Stimulated activated CD8-positive, alpha-beta memory T cell treated with anti-CD3 and anti-CD28 coated beads, Interleukin-15, amount 100 ng/mL, for 48 hours (primary cell): Measurements from ENCODE around the gene PYM1.
"Not testable (repeated sequence)": the region's sequence is repeated elsewhere in the genome, so short reads cannot be mapped to it uniquely, and the experiment has no call there.

Experiments used
- DNase-seq, 2 donors: peaks; one replicate each; pipeline ENCODE4 v3.0.0-alpha.2; 2020; ENCODE audit warnings: low read depth in 2 of 2

Gene PYM1

GRCh38 chr12:55940065-55940732, 12.5 kb upstream of the PYM1 start:
- peak; percentile 65 to 69 for DNase-seq

- peak in 1 of 2 donors; percentile 44 for DNase-seq
These were observed 11.3 kb upstream of the PYM1 start for GRCh38 chr12:55938826-55939501.

- DNase-seq: no peak
These were observed 10.3 kb upstream of the PYM1 start for GRCh38 chr12:55937981-55938380.

DNA sequence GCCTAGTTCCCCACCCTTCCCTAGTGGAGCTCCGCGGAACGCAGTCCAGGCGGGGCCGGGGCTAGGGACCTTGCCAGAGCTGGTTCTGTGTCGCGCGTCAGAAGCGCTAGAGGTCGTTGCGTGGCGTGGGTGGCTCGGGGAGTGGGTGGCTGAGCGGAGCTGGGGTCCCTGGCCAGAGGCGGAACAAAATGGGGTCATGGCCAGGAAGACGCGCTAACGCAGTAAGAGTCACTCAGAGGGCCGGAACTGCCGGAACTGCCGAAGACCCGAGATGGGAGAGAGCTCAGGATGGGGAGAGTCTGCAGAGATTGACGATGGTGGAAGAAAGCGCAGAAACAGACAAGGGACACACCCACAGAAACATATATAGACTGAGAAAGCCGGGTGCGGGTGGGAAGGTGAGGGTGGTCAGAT, 8.1 kb upstream of the PYM1 start:
- DNase-seq: no peak

DNA sequence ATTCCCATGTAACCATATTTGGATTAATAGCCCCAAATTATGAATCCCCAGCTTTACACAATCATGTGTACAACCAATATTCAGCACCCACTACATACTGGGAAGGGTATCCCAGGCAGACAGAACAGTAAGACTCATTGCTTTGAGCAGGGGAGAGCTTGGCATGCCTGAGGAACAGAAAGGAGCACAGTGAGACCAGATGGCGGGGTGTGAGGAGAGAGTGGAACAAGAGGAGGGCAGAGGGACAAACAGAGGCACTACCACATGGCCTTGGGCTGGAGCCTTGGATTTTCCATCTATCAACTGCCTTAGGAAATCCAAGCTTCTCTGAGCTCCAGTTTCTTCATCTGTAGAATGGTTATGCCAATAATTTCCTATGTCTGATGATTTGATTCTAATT, 7.1 kb upstream of the PYM1 start:
- DNase-seq: no peak

GRCh38 chr12:55933799-55934742, 6.4 kb upstream of the PYM1 start:
- no peak for DNase-seq

DNA sequence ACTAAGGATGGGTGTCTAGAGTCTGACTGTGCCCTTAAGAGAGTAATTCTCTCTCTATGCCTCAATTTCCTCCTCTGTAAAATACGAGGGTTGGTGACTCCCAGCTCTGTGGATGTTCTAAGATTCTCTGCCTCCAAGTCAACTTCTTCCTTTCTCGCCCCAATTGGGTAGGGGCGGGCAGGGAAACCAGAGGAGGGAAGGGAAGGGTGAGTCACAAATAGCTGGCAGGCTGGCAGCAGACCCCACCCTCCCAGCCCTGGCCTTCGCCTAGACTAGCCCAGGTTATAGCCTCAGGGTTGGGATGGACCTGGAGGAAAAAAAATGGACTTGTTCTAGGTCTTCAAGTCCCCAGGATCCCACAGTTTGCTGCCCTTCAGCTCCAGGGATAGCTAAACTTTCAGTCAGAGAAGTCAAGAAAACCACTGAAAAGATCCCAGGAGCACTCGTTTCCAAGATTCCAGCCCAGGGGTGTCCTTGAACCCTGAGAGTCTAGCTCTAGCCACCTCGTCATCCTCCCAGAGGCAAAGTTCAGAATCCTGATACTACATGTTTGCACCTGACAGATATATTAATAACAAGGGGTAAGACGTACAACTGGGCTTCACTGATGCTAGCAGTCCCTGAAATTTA, 5.6 kb upstream of the PYM1 start:
- DNase-seq: no peak

DNA sequence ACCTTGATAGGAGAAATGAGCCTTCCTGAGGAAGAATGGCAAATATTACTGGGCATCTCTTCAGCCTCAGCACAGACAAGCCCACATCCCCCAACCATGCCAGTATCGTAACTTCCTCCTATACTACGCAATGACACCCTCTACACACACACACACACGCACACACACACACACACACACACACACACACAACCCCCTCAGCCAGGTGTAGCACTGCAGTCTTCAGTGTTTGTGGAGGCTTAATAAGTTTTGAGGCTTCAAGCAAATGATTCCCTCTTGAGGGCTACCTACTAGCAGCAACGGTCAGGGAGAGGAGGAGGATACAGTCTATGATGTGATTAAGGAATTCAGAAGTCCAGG, 4.8 kb upstream of the PYM1 start:
- DNase-seq: no peak

- no peak for DNase-seq
These were observed 4.3 kb upstream of the PYM1 start for GRCh38 chr12:55931780-55932550.

DNA sequence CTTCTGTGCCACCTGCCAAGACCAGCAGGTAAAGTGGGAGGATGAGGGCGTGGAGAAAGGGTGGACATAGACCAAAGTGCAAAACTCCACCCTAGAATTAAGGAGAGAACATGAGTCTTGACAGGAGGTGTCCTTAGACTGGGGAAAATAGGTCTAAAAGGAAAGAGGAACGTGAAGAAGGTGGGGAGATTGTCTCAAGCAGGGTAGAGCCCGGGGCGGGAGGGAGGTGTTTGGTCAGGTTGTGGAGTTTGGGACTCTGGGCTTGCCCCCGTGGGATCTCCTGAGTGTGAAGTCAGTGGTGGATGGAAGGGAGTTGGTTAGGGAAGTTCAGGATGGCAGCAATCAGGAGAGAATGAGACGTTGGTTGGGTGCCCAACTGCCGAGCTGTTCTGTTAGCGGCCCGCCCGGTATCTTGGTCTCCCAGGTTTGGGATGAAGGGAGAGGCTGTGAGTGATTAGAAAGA, 3.7 kb upstream of the PYM1 start:
- no peak for DNase-seq

DNA sequence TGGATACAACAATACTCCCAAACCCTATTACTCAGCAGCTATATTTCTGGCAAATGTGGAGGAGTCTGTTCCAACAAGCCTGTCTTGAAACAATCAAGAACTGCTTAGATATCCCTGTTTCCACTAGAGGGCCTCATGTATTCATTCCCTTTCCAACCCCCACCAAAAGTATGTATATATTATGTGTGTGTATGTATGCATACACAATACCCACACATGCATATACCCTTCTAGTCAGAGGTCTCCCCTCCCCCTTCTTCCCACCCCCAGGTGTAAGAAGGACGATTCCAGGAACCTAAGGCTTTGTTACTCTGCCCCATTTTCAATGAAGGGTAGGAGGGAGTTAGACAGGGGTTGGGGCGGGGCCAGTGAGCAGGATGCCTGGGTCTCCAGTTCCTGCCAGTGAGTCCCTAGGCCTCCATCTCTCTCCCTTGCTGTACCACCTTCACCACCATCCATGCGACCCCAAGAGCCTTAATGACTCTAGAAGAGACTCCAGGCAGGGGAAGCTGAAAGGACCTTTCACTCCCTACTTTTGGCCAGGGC, 3.1 kb upstream of the PYM1 start, which contains the start of gene DGKA:
TSS of gene DGKA (plus strand) at position 392 of the 546 bp plus-strand sequence. CDS start 5,342 bp downstream, outside the sequence.
- peak; percentile 73 to 76 for DNase-seq

GRCh38 chr12:55929306-55929791, 1.7 kb upstream of the PYM1 start:
- peak; percentile 81 to 83 for DNase-seq

- peak; percentile 93 to 95 for DNase-seq
These were observed 731 bp downstream of the PYM1 start for GRCh38 chr12:55926738-55927587.

DNA sequence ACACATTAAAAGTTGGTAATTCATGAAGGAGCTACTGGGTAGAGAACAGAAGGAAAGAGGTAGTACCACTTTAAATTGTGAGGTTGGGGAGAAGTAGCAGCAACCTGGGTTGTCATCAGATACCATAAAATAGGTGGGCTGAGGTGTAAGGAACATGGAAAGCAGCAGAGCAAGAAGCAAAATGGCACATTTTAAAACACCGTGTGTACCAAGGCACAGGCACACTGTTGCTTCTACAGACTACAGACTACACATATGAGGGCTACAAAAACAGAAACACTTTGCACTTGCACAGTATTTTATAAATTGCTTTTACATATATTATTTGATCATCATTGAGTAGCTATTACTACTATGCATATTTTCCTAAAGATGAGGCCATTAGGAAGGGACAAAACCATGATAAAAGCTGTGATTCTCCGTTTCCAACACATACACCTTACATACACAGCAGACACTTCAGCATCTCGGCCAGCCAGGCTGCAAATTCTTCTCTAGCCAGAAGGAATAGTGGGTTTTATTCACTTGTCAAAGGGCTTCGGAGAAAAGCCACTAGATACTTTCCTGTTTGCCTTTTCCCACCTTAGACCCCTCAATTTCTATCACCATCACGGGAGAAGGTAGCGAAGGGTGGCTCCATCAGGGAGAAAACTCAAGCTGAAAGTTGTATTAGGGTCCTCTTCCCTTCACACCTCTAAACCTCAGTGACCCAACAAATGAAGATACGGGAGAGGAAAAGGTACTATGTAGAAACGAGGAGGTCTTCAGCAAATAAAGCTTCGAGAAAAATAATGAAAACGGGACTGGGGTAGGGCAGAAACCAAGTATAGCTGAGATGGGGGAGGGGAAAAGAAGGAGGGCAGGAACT, 1.6 kb downstream of the PYM1 start:
- DNase-seq: no peak

DNA sequence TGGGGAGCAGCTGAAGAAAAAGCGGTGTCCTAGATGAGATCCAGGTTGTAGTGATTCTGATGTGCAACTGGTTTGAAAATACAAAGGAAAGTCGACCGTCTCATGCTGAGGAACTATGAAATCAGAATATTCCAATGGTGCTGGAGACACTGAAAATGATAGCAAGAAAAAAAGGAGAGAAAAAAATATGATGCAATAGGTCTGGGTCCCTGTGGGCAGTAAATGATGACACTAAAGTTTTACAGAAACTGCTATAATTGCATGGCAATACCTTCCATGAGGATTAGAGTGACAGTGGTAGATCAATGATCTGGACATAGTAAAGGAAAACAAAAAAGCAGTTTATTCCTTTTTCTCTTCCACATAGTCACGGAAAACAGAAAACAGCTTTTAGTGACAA, 2.3 kb downstream of the PYM1 start:
- DNase-seq: no peak

DNA sequence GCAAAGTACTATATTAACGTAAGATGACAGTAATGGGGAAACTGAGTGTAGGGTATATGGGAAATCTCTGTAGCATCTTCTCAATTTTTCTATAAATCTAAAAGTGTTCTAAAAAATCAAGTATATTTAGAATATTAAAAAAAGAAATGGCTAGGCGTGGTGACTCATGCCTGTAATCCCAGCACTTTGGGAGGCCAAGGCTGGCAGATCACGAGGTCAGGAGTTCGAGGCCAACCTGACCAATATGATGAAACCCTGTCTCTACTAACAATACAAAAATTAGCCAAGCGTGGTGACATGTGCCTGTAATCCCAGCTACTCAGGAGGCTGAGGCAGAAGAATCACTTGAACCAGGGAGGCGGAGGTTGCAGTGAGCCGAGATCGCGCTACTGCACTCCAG, 4.0 kb downstream of the PYM1 start:
- not testable (repeated sequence) for DNase-seq

DNA sequence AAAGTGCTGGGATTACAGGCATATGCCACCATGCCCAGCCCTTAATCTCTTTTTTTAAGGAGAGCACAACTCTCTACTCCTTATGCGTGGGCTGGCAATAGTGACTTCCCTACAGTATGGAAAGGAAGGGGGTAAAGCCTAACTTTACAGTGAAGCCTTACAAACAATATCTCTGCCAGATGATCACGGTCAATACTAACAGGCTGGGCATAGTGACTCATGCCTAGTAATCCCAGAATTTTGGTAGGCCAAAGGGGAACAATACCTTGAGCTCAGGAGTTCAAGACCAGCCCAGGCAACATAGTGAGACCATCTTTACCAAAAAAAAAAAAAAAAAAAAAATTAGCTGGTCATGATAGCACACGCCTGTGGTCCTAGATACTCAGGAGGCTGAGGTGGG, 5.6 kb downstream of the PYM1 start:
- DNase-seq: no peak

DNA sequence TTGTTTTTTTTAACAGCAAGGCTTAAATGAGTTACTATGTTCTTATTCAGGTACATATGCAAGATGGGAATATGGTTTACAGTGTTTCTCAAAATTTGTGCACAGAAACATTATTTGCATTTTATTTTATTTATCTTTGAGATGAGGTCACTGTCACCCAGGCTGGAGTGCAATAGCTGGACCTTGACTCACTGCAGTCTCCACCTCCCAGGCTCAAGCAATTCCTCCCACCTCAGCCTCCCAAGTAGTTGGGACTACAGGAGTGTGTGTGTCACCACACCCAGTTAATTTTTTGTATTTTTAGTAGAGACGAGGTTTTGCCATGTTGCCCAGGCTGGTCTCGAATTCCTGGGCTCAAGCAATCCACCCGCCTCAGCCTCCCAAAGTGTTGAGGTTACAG, 8.7 kb downstream of the PYM1 start:
- DNase-seq: not testable (repeated sequence)

GRCh38 chr12:55915482-55915859, 12.2 kb downstream of the PYM1 start:
- DNase-seq: no peak
